Mesodermal cell (in vitro differentiated cells): ENCODE data around the gene PARP16.
"Not testable (repeated sequence)": the region's sequence is repeated elsewhere in the genome, so short reads cannot be mapped to it uniquely, and the experiment has no call there.

Source experiments
- H3K27ac ChIP-seq: 2 replicates; pipeline ENCODE4 v1.7.0; 2013; ENCODE audit warnings: mild to moderate bottlenecking, low read depth, low read length, moderate library complexity; ENCODE audit not compliant: severe bottlenecking
- H3K36me3 ChIP-seq: 2 replicates; pipeline ENCODE4 v1.7.1; 2013; ENCODE audit warnings: mild to moderate bottlenecking, low read length, moderate library complexity; ENCODE audit not compliant: control insufficient read depth, insufficient read depth
- H3K4me1 ChIP-seq: one replicate; pipeline ENCODE4 v1.7.1; 2013; ENCODE audit warnings: mild to moderate bottlenecking, low read length; ENCODE audit not compliant: insufficient read depth, control insufficient read depth, poor library complexity, severe bottlenecking
- H3K4me3 ChIP-seq: 2 replicates; pipeline ENCODE4 v1.7.0; 2013; ENCODE audit warnings: low read length, control low read depth, mild to moderate bottlenecking; ENCODE audit not compliant: insufficient read depth, poor library complexity, severe bottlenecking; ENCODE audit errors: extremely low read depth
- H3K9me3 ChIP-seq: 2 replicates; pipeline ENCODE4 v1.7.1; 2013; ENCODE audit warnings: mild to moderate bottlenecking, low read length, moderate library complexity; ENCODE audit not compliant: control insufficient read depth
- WGBS, 2 experiments: methylation state at CpG; one replicate each; pipeline ENCODE4 v1.1.5; 2013; ENCODE audit warnings: missing lambda C conversion rate in 2 of 2; ENCODE audit not compliant: insufficient coverage in 2 of 2; 5-methylcytosine and 5-hydroxymethylcytosine counted together

Gene PARP16

GRCh38 chr15:65270811-65271545 is 15.7 kb downstream of the PARP16 start:
- not testable (repeated sequence) for H3K36me3 ChIP-seq, H3K4me1 ChIP-seq, H3K4me3 ChIP-seq, H3K9me3 ChIP-seq, H3K27ac ChIP-seq
- 36 to 49% methylated on average over 8 to 12 of the region's 15 CpGs for WGBS, 2 experiments

DNA sequence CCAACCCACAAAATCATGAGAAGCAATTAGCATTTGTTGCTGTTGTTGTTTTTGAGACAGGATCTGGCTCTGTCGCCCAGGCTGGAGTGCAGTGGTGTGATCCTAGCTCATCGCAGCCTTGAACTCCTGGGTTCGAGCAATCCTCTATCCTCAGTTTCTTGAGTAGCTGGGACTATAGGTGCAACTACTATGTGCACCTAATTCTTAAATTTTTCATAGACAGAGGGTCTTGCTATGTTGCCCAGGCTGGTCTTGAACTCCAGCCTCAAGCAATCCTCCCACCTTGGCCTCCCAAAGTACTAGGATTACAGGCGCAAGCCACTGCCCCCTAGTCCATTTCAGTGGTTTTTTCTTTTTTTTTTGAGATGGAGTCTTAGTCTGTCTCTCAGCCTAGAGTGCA is 18.3 kb downstream of the PARP16 start:
- no peak overlapping the region for H3K4me3 ChIP-seq
- no peaks in the 10 kb centered on the region for H3K9me3 ChIP-seq
- WGBS, 2 experiments, result 92 to 100% methylated on average over 3 of the region's 4 CpGs

GRCh38 chr15:65266469-65266868 is 20.2 kb downstream of the PARP16 start:
- Histone ChIP-seq H3K27ac (no peak overlapping the region), H3K36me3 (no peaks in the 10 kb centered on the region), H3K4me1 (no peaks in the 10 kb centered on the region), H3K4me3 (no peak overlapping the region), H3K9me3 (no peaks in the 10 kb centered on the region)
- WGBS, 2 experiments, result 92 to 97% methylated on average over 5 of the region's 5 CpGs

More for the DNA sequence above, 18.3 kb downstream of the PARP16 start:
- H3K36me3 ChIP-seq, result no peaks in the 10 kb centered on the region
- H3K27ac ChIP-seq, result no peak overlapping the region
- H3K4me1 ChIP-seq, result no peaks in the 10 kb centered on the region

- Histone ChIP-seq H3K4me3 (no peak overlapping the region), H3K36me3 (peaks cover 6% of the 10 kb centered on the region), H3K9me3 (no peaks in the 10 kb centered on the region), H3K4me1 (no peaks in the 10 kb centered on the region), H3K27ac (peak overlapping the region; percentile 72)
- WGBS, 2 experiments, result 69 to 93% methylated on average over 2 of the region's 2 CpGs
These were observed 21.7 kb downstream of the PARP16 start for GRCh38 chr15:65264863-65265430.

- Histone ChIP-seq H3K36me3 (peaks cover 6% of the 10 kb centered on the region), H3K27ac (no peak overlapping the region), H3K4me3 (no peak overlapping the region), H3K4me1 (no peaks in the 10 kb centered on the region), H3K9me3 (no peaks in the 10 kb centered on the region)
- 91 to 92% methylated on average over 3 of the region's 4 CpGs for WGBS, 2 experiments
These were observed 23.4 kb downstream of the PARP16 start for GRCh38 chr15:65263313-65263712.

GRCh38 chr15:65260968-65261367 is 25.7 kb downstream of the PARP16 start:
- H3K4me1 ChIP-seq, result no peaks in the 10 kb centered on the region
- no peaks in the 10 kb centered on the region for H3K9me3 ChIP-seq
- peaks cover 6% of the 10 kb centered on the region for H3K36me3 ChIP-seq
- H3K27ac ChIP-seq, result no peak overlapping the region
- H3K4me3 ChIP-seq, result no peak overlapping the region
- 88 to 100% methylated on average over 1 of the region's 6 CpGs for WGBS, 2 experiments

DNA sequence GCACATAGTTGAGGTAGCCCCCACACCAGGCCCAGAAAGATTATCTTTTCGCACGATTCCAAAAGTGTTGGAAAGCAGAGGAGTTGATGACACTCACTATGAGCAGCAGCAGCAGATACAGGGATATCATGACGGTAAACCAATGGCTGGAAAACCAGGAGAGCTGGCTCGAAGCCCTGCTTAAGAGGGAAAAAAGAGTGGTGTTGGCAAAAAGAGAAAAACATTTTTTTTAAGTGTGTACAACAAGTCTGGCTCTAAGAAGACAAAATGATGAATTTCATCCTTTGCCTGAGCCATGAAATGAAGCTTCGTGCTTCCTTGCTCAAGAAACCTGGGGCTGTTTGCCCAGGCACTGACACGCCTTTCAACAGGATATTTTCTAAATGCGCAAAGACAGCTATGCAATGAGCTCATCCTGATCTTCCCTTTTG is 27.3 kb downstream of the PARP16 start:
- no peak overlapping the region for H3K4me3 ChIP-seq
- H3K4me1 ChIP-seq, result no peaks in the 10 kb centered on the region
- H3K27ac ChIP-seq, result no peak overlapping the region
- no peaks in the 10 kb centered on the region for H3K9me3 ChIP-seq
- H3K36me3 ChIP-seq, result peaks cover 6% of the 10 kb centered on the region
- 92 to 95% methylated on average over 5 to 7 of the region's 7 CpGs for WGBS, 2 experiments

DNA sequence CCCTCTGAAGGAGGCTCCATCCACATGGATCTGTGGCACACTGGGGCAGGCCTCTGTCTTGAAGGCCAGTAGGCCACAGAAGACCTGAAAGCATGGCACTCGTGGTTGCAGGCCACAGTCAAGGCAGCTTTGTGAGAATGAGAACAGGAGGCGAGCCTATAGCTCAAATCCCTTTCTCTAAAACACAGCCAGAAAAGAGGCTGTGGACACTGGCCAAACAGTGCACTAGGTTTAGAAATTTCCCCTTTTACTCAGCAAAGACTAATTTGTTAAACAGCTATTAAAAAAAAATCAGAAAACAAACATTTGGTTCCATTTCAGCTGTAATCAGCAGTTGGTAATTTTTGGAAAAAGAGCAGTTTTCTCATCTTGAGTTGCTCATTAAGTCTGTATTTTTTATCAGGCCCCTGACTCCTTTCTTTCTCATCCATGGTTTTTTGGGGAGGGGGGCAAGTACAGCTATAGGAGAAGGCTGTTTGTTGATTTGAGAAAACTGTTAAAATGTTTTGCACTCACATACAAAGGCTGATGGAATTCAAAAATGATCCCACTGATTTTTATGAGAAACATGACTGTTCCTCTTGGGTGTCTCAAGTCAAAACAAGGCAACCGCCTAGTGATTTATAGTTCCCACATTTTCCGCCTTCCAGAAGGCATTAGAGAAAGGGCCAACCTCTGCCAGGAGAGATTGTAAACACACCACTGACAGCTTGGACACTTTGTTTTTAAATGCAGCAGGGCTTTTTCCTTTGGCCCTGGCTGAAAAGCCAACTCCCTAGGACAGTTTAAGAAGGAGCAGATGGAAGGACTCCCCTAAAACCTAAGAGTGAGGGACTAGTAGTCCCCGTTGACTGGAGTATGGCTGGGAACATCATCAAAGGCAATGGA is 28.1 kb downstream of the PARP16 start:
- Histone ChIP-seq H3K4me1 (no peaks in the 10 kb centered on the region), H3K9me3 (no peaks in the 10 kb centered on the region), H3K4me3 (no peak overlapping the region), H3K36me3 (peaks cover 6% of the 10 kb centered on the region), H3K27ac (no peak overlapping the region)
- WGBS, 2 experiments, result 94 to 100% methylated on average over 5 of the region's 5 CpGs

DNA sequence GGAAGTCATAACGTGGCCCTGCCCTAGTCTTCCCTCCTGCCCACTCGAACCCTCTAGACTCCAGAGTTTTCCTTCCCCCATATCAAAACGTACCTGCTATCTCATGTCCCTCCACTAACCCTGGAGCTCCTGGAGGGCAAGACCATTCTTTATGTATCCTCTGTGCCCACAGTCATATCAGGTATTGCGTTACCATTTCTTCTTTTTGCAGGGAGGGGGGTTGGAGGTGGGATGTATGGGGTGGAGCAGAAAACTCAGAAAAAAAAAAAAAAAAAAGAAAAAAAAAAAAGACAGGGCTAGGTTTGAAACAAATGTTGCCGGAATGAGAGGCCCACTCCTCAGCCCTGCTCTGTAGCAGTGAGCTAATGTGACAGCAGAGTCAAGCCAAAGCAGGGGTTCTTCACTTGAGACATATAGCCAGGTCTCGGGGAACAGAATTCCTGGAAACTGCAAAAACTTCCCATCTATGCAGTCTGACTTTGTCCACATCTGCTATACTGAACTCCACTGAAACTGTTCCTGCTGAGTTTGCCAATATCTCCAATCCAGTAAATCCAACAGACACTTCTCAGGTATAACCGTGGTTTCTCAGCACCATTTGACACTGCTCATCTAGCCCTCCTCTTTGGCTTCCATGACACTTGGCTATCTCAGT is 31.1 kb downstream of the PARP16 start:
- Histone ChIP-seq H3K4me1 (no peaks in the 10 kb centered on the region), H3K4me3 (no peak overlapping the region), H3K9me3 (no peaks in the 10 kb centered on the region), H3K36me3 (peaks cover 6% of the 10 kb centered on the region), H3K27ac (no peak overlapping the region)
- 93 to 96% methylated on average over 4 to 6 of the region's 7 CpGs for WGBS, 2 experiments

DNA sequence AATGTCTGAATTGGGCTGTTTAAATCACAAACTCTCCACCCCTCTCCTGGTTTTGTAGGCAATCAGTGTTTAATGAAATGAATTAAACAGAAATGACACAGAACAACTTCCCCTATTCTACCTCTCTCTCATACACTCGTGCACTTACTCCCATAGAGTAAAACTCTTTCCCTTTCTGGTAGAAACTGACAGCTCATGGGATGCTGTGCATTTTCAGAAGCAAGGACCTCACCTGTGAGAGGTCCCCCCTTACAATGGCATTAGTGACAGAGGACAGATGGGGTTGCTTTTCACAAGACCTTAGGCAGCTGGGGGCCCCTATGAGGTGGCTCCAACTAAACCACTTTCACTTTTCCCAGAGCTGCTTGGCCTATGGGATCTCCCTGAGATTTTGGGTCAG is 31.9 kb downstream of the PARP16 start:
- Histone ChIP-seq H3K27ac (no peak overlapping the region), H3K9me3 (no peaks in the 10 kb centered on the region), H3K4me1 (no peaks in the 10 kb centered on the region), H3K4me3 (no peak overlapping the region), H3K36me3 (no peaks in the 10 kb centered on the region)
- WGBS, 2 experiments, result 80% methylated on average over 1 of the region's 1 CpG
